GM23338 (cell line): ENCODE results near the gene IFTAP. TPM values are rescaled to one million over a fixed set of nuclear protein-coding genes. Genes with fewer than 3 reads are reported as not detected.

Experiments used
- ATAC-seq: fragments of 200-7000 bp; cut with Tn5 transposase; 3 replicates; pipeline ENCODE4 v1.9.1; 2020
- DNase-seq: peaks from one replicate; pipeline ENCODE4 v3.0.0-alpha.2; 2015; ENCODE audit warnings: low spot score
- H2AFZ ChIP-seq: fragments of 200-600 bp; sonication (generic); 2 replicates; pipeline ENCODE4 v1.8.0; 2016; ENCODE audit warnings: antibody characterized with exemption, mild to moderate bottlenecking, moderate library complexity
- H3F3A ChIP-seq: fragments of 200-600 bp; sonication (generic); replicated peaks from 2 replicates; pipeline ENCODE4 v1.8.0; 2017; ENCODE audit warnings: antibody characterized with exemption, mixed run types, low read depth
- H3K27ac ChIP-seq: fragments of 200-600 bp; sonication (generic); 2 replicates; pipeline ENCODE4 v1.6.1; 2016; ENCODE audit warnings: low read depth
- H3K27me3 ChIP-seq: fragments of 200-600 bp; sonication (generic); 2 replicates; pipeline ENCODE4 v1.8.0; 2016; ENCODE audit warnings: mild to moderate bottlenecking, mixed run types, moderate library complexity; ENCODE audit not compliant: insufficient read depth
- H3K36me3 ChIP-seq: fragments of 200-600 bp; sonication (generic); 2 replicates; pipeline ENCODE4 v1.8.0; 2016; ENCODE audit warnings: mild to moderate bottlenecking; ENCODE audit not compliant: insufficient read depth
- H3K4me1 ChIP-seq: fragments of 200-600 bp; sonication (generic); 2 replicates; pipeline ENCODE4 v1.8.0; 2016; ENCODE audit warnings: mild to moderate bottlenecking, moderate library complexity; ENCODE audit not compliant: insufficient read depth
- H3K4me2 ChIP-seq: fragments of 200-600 bp; sonication (generic); 2 replicates; pipeline ENCODE4 v1.7.1; 2017; ENCODE audit warnings: mixed run types
- H3K4me3 ChIP-seq: fragments of 200-600 bp; sonication (generic); 2 replicates; pipeline ENCODE4 v1.6.1; 2016; ENCODE audit warnings: mixed run types
- H3K79me2 ChIP-seq: fragments of 200-600 bp; sonication (generic); replicated peaks from 2 replicates; pipeline ENCODE4 v1.8.0; 2017; ENCODE audit warnings: mild to moderate bottlenecking; ENCODE audit not compliant: insufficient read depth
- H3K9me2 ChIP-seq: fragments of 200-600 bp; sonication (generic); 2 replicates; pipeline ENCODE4 v1.8.0; 2017; ENCODE audit not compliant: insufficient read depth
- H4K20me1 ChIP-seq: fragments of 200-600 bp; sonication (generic); replicated peaks from 2 replicates; pipeline ENCODE4 v1.8.0; 2017; ENCODE audit warnings: mild to moderate bottlenecking; ENCODE audit not compliant: insufficient read depth
- H3K27ac Mint-ChIP-seq: 2 replicates; pipeline ENCODE4 v1.8.0; 2020; ENCODE audit warnings: inconsistent platforms, mild to moderate bottlenecking, moderate library complexity, mixed read lengths
- H3K27me3 Mint-ChIP-seq: 3 replicates; pipeline ENCODE4 v1.8.0; 2022; ENCODE audit warnings: low read depth, mild to moderate bottlenecking, moderate library complexity, mixed read lengths, inconsistent platforms; ENCODE audit not compliant: insufficient read depth, poor library complexity
- H3K36me3 Mint-ChIP-seq: 3 replicates; pipeline ENCODE4 v1.8.0; 2021; ENCODE audit warnings: low read depth, mild to moderate bottlenecking, inconsistent platforms, moderate library complexity, mixed read lengths
- H3K4me1 Mint-ChIP-seq: 3 replicates; pipeline ENCODE4 v1.8.0; 2020; ENCODE audit warnings: mild to moderate bottlenecking, inconsistent platforms, mixed read lengths
- H3K4me3 Mint-ChIP-seq: 3 replicates; pipeline ENCODE4 v1.8.0; 2021; ENCODE audit warnings: moderate library complexity, mild to moderate bottlenecking, inconsistent platforms, mixed read lengths
- H3K9me3 Mint-ChIP-seq: 3 replicates; pipeline ENCODE4 v1.8.0; 2020; ENCODE audit warnings: moderate library complexity, mild to moderate bottlenecking, inconsistent platforms, mixed read lengths
- CTCF ChIP-seq, 2 experiments: fragments of 200-600 bp in 1 of 2; sonication (generic) in 1 of 2; conservative IDR thresholded peaks; 2 replicates each; pipeline versions ENCODE4 v1.5.1 to v1.6.1; 2016 to 2017; ENCODE audit warnings: antibody characterized with exemption in 2 of 2, low read depth in 2 of 2, mild to moderate bottlenecking in 2 of 2, moderate library complexity in 1 of 2
- EZH2 ChIP-seq: fragments of 200-600 bp; sonication (generic); IDR thresholded peaks from one replicate; pipeline ENCODE4 v1.8.0; 2017; ENCODE audit warnings: antibody characterized with exemption, mild to moderate bottlenecking, low read depth; ENCODE audit not compliant: unreplicated experiment
- JUNB ChIP-seq: IDR thresholded peaks from one replicate; pipeline ENCODE4 v1.6.1; 2016; ENCODE audit warnings: antibody characterized with exemption; ENCODE audit not compliant: unreplicated experiment
- POLR2AphosphoS5 ChIP-seq: IDR thresholded peaks from 2 replicates; pipeline ENCODE4 v1.6.1; 2016; ENCODE audit warnings: antibody characterized with exemption, low read depth
- STAT1 ChIP-seq: IDR thresholded peaks from one replicate; pipeline ENCODE4 v1.6.1; 2016; ENCODE audit warnings: antibody characterized with exemption; ENCODE audit not compliant: unreplicated experiment
- polyA plus RNA-seq: library from polyadenylated mRNA; unstranded; fragments of >200 nt; fragmentation: Nextera tagmentation; extraction: Ambion mirVana; gene quantifications from 2 replicates; pipeline ENCODE4 v1.2.1, GENCODE V29; 2016
- total RNA-seq: library from RNA; depleted of rRNA; stranded (reverse); fragments of >200 nt; shearing (Covaris generic); gene quantifications from 2 replicates; pipeline ENCODE4 v1.2.3, GENCODE V29; 2014
- TF ChIP-seq, protein P1 (sequence below): IDR thresholded peaks from 2 replicates; pipeline ENCODE4 v1.6.1; 2016; ENCODE audit warnings: antibody characterized with exemption

The IFTAP gene
- total and polyA plus RNA-seq, 2 experiments from 2014 or later = 17.1 to 39.1 TPM

GRCh38 chr11:36558571-36559413 is 35.5 kb upstream of the IFTAP start:
- H3K4me2 ChIP-seq = no peak overlapping the region

GRCh38 chr11:36564376-36565030 is 29.8 kb upstream of the IFTAP start:
- Mint-ChIP-seq H3K27ac (no peak overlapping the region), H3K4me3 (peak overlapping the region; percentile 60; the same call in 2 of the 3 replicates), H3K9me3 (no peaks in the 10 kb centered on the region), H3K4me1 (peaks cover 13% of the 10 kb centered on the region; the same call in 2 of the 3 replicates), H3K27me3 (no peaks in the 10 kb centered on the region), H3K36me3 (no peaks in the 10 kb centered on the region)
- TF ChIP-seq EZH2 (no peak), CTCF (conservative IDR thresholded peaks at IDR 0.05; ENCODE audit: low read depth in 2 of 2) (peak; percentile 73 to 85), JUNB (no peak)
- peak; percentile 91 for ATAC-seq
- Histone ChIP-seq H4K20me1 (no peaks in the 10 kb centered on the region), H3K36me3 (no peaks in the 10 kb centered on the region), H3F3A (no peaks in the 10 kb centered on the region), H3K4me3 (peak overlapping the region; percentile 31), H3K79me2 (no peaks in the 10 kb centered on the region), H3K4me1 (no peaks in the 10 kb centered on the region), H3K9me2 (no peaks in the 10 kb centered on the region), H2AFZ (peak overlapping the region; percentile 30; the same call in 1 of the 2 replicates), H3K27me3 (no peaks in the 10 kb centered on the region), H3K4me2 (peak overlapping the region; percentile 21; the same call in 1 of the 2 replicates), H3K27ac (no peak overlapping the region)
- peak; percentile 85 for DNase-seq

More at GRCh38 chr11:36558571-36559413, 35.5 kb upstream of the IFTAP start:
- Mint-ChIP-seq H3K27me3 (no peaks in the 10 kb centered on the region), H3K36me3 (peaks cover 4% of the 10 kb centered on the region; the same call in 2 of the 3 replicates), H3K27ac (no peak overlapping the region), H3K4me3 (no peak overlapping the region), H3K9me3 (peaks cover 12% of the 10 kb centered on the region), H3K4me1 (peaks cover 3% of the 10 kb centered on the region; the same call in 1 of the 3 replicates)
- Histone ChIP-seq H4K20me1 (no peaks in the 10 kb centered on the region), H3F3A (no peaks in the 10 kb centered on the region), H2AFZ (no peak overlapping the region), H3K4me3 (no peak overlapping the region), H3K36me3 (no peaks in the 10 kb centered on the region), H3K9me2 (no peaks in the 10 kb centered on the region), H3K27ac (no peak overlapping the region), H3K27me3 (no peaks in the 10 kb centered on the region), H3K79me2 (no peaks in the 10 kb centered on the region), H3K4me1 (no peaks in the 10 kb centered on the region)
- TF ChIP-seq STAT1 = no peak
- no peak for DNase-seq
- no peak for ATAC-seq

DNA sequence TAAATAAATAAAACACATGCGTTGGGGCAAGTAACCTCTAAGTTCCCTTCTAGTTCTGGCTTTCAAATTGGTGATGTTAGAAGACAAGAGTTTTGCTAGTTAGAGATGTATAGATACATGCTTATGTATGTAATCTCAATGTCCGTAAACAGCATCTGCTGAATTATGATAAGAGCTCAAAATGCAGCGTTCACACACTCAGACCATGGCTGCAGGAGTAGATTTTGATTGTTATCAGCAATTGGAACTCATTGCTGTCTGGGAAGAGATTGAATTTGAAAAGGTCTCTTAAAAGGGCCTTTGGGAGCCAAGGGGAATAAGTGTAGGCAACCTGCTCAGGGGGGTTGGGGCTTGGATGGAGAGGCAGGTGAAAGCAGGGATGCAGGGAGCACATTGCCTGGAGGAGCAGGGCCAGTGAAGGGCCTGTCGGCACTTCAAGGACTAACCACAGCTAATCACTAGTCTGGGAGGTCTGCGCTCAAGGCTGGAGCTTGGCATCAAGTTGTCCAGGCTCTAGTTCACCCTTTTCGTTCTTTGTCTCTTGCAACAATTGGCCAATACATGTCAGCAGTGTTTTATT is 29.2 kb upstream of the IFTAP start:
- no peak for DNase-seq
- Histone ChIP-seq H3K79me2 (no peaks in the 10 kb centered on the region), H3F3A (no peaks in the 10 kb centered on the region)
- TF ChIP-seq, protein P1, sequence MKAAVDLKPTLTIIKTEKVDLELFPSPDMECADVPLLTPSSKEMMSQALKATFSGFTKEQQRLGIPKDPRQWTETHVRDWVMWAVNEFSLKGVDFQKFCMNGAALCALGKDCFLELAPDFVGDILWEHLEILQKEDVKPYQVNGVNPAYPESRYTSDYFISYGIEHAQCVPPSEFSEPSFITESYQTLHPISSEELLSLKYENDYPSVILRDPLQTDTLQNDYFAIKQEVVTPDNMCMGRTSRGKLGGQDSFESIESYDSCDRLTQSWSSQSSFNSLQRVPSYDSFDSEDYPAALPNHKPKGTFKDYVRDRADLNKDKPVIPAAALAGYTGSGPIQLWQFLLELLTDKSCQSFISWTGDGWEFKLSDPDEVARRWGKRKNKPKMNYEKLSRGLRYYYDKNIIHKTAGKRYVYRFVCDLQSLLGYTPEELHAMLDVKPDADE = no peak
- TF ChIP-seq CTCF (conservative IDR thresholded peaks at IDR 0.05; ENCODE audit: low read depth in 2 of 2) (no peak), POLR2AphosphoS5 (no peak), JUNB (no peak)

More for the DNA sequence above, 29.2 kb upstream of the IFTAP start:
- Histone ChIP-seq H4K20me1 (no peaks in the 10 kb centered on the region), H3K4me2 (0 out of 2 replicates have a peak overlapping the region, but pooled peaks have one; percentile 21), H3K27ac (no peak overlapping the region), H3K4me3 (no peak overlapping the region), H3K36me3 (no peaks in the 10 kb centered on the region), H3K4me1 (no peaks in the 10 kb centered on the region), H3K9me2 (no peaks in the 10 kb centered on the region), H3K27me3 (no peaks in the 10 kb centered on the region), H2AFZ (peak overlapping the region; percentile 30)
- H3K9me3 Mint-ChIP-seq = no peaks in the 10 kb centered on the region
- no peaks in the 10 kb centered on the region for H3K36me3 Mint-ChIP-seq
- no peak overlapping the region for H3K4me3 Mint-ChIP-seq
- H3K27me3 Mint-ChIP-seq = no peaks in the 10 kb centered on the region
- H3K27ac Mint-ChIP-seq = no peak overlapping the region
- H3K4me1 Mint-ChIP-seq = peaks cover 13% of the 10 kb centered on the region; the same call in 2 of the 3 replicates
- ATAC-seq = peak; percentile 54
